Esophagus muscularis mucosa (tissue), 4 donors: Measurements from ENCODE around the gene CSAD. TPM values are rescaled to one million over a fixed set of nuclear protein-coding genes. Genes with fewer than 3 reads are reported as not detected.

Experiments
- DNase-seq: peaks from one replicate; pipeline ENCODE4 v3.0.0-alpha.2; 2017; ENCODE audit errors: extremely low spot score
- H3K27ac ChIP-seq, 4 donors: fragments of 200-600 bp; sonication (generic); replicated peaks in 1 of 4; 1 replicate in 3 of 4; 2 replicates in 1 of 4; pipeline ENCODE4 v1.5.1; 2016 to 2019; ENCODE audit warnings: mild to moderate bottlenecking in 1 of 4
- H3K27me3 ChIP-seq, 4 donors: fragments of 200-600 bp; sonication (generic); one replicate each; pipeline versions ENCODE4 v1.5.1 to v1.6.0; 2016 to 2019
- H3K36me3 ChIP-seq, 4 donors: fragments of 200-600 bp; sonication (generic); one replicate each; pipeline ENCODE4 v1.5.1; 2016 to 2019
- H3K4me1 ChIP-seq, 4 donors: fragments of 200-600 bp; sonication (generic); one replicate each; pipeline ENCODE4 v1.5.1; 2016 to 2019
- H3K4me3 ChIP-seq, 4 donors: fragments of 200-600 bp; sonication (generic); 1 replicate in 2 of 4; 2 replicates in 2 of 4; pipeline ENCODE4 v1.5.1; 2016 to 2019; ENCODE audit warnings: mild to moderate bottlenecking in 4 of 4, moderate library complexity in 1 of 4
- H3K9me3 ChIP-seq, 4 donors: fragments of 200-600 bp; sonication (generic); 1 replicate in 3 of 4; 2 replicates in 1 of 4; pipeline ENCODE4 v1.5.1; 2016 to 2019
- CTCF ChIP-seq, 3 experiments: fragments of 200-600 bp in 2 of 3; fragments of 450-650 bp in 1 of 3; sonication (generic) in 2 of 3; IDR thresholded peaks; one replicate each; pipeline ENCODE4 v1.5.1; 2017 to 2019; ENCODE audit warnings: antibody characterized with exemption in 3 of 3, mild to moderate bottlenecking in 2 of 3, moderate library complexity in 1 of 3
- EP300 ChIP-seq: sonication (generic); formaldehyde crosslinking; IDR thresholded peaks from one replicate; pipeline ENCODE4 v1.6.1; 2017; ENCODE audit warnings: antibody characterized with exemption
- POLR2A ChIP-seq: fragments of 450-650 bp; IDR thresholded peaks from one replicate; pipeline ENCODE4 v1.6.1; 2017; ENCODE audit warnings: antibody characterized with exemption, moderate library complexity, mild to moderate bottlenecking, low read depth
- POLR2AphosphoS5 ChIP-seq, 2 donors: sonication (generic); formaldehyde crosslinking; IDR thresholded peaks; one replicate each; pipeline ENCODE4 v1.6.1; 2017; ENCODE audit warnings: antibody characterized with exemption in 2 of 2
- WGBS: methylation state at CpG from one replicate; pipeline ENCODE4 v1.1.5; 2018; 5-methylcytosine and 5-hydroxymethylcytosine counted together
- intact Hi-C: fragments of 100-400 bp; cut with DNase I; formaldehyde crosslinking; loops from one replicate; pipeline ENCODE4 v1.15.1; 2023
- total RNA-seq, 4 donors: library from RNA; depleted of rRNA; stranded (reverse); fragments of >200 nt; gene quantifications; one replicate each; pipeline versions ENCODE4 v1.1.0 to v1.2.1, GENCODE V29; 2016

Gene CSAD
- total RNA-seq, 4 donors from 2014 or later, result 10.8 to 27.8 (median 15.0) TPM

GRCh38 chr12:53196486-53196885 lies 15.8 kb upstream of the CSAD start:
- H3K4me3 ChIP-seq, result no peak overlapping the region
- H3K27me3 ChIP-seq, result no peaks in the 10 kb centered on the region
- no peak for DNase-seq
- TF ChIP-seq EP300 (no peak), POLR2AphosphoS5 (IDR thresholded peaks at IDR 0.05) (no peak), CTCF (IDR thresholded peaks at IDR 0.05) (no peak), POLR2A (no peak)
- H3K4me1 ChIP-seq, result peaks cover 10 to 18% (median 13%) of the 10 kb centered on the region in 4 donors
- H3K27ac ChIP-seq, result no peak overlapping the region
- intact Hi-C loops, result no loop called here
- no peaks in the 10 kb centered on the region for H3K9me3 ChIP-seq
- 85% methylated on average over 10 of the region's 14 CpGs for WGBS
- H3K36me3 ChIP-seq, result peaks cover 0 to 11% (median 6%) of the 10 kb centered on the region in 4 donors

- no peak for DNase-seq
- Histone ChIP-seq H3K4me3 (no peak overlapping the region), H3K27ac (no peak overlapping the region), H3K27me3 (no peaks in the 10 kb centered on the region), H3K9me3 (no peaks in the 10 kb centered on the region), H3K36me3 (peaks cover 0 to 18% (median 13%) of the 10 kb centered on the region in 4 donors), H3K4me1 (peaks cover 10 to 18% (median 13%) of the 10 kb centered on the region in 4 donors)
- TF ChIP-seq POLR2AphosphoS5 (IDR thresholded peaks at IDR 0.05) (no peak), CTCF (IDR thresholded peaks at IDR 0.05) (no peak), POLR2A (no peak), EP300 (no peak)
- intact Hi-C loops, result no loop called here
- WGBS, result 82% methylated on average over 8 of the region's 10 CpGs
Measured at GRCh38 chr12:53195516-53196420, 15.0 kb upstream of the CSAD start.

- intact Hi-C loops, result no loop called here
- no peaks in the 10 kb centered on the region for H3K27me3 ChIP-seq
- H3K36me3 ChIP-seq, result peaks cover 0 to 18% (median 14%) of the 10 kb centered on the region in 4 donors
- no peak overlapping the region for H3K4me3 ChIP-seq
- no peaks in the 10 kb centered on the region for H3K9me3 ChIP-seq
- TF ChIP-seq EP300, result no peak
- no peak for TF ChIP-seq CTCF (IDR thresholded peaks at IDR 0.05)
- no peak for TF ChIP-seq POLR2A
- TF ChIP-seq POLR2AphosphoS5 (IDR thresholded peaks at IDR 0.05), result no peak
- 100% methylated on average over 1 of the region's 1 CpG for WGBS
- no peak overlapping the region for H3K27ac ChIP-seq
- no peak for DNase-seq
- H3K4me1 ChIP-seq, result peaks cover 10 to 22% (median 18%) of the 10 kb centered on the region in 4 donors
Measured at GRCh38 chr12:53194973-53195372, 14.2 kb upstream of the CSAD start.

- no peak overlapping the region for H3K27ac ChIP-seq
- H3K4me1 ChIP-seq, result peaks cover 10 to 28% (median 26%) of the 10 kb centered on the region in 4 donors
- H3K4me3 ChIP-seq, result no peak overlapping the region
- intact Hi-C loops, result no loop called here
- DNase-seq, result no peak
- TF ChIP-seq POLR2AphosphoS5 (IDR thresholded peaks at IDR 0.05) (no peak), CTCF (IDR thresholded peaks at IDR 0.05) (no peak), EP300 (no peak), POLR2A (no peak)
- peaks cover 0 to 22% (median 14%) of the 10 kb centered on the region in 4 donors for H3K36me3 ChIP-seq
- H3K27me3 ChIP-seq, result no peaks in the 10 kb centered on the region
- no peaks in the 10 kb centered on the region for H3K9me3 ChIP-seq
- WGBS, result 72% methylated on average over 11 of the region's 11 CpGs
Measured at GRCh38 chr12:53193985-53194716, 13.4 kb upstream of the CSAD start.
